ENCODE results near the gene CYTH4. TPM values are rescaled to one million over a fixed set of nuclear protein-coding genes. Genes with fewer than 3 reads are reported as not detected.
A peak's percentile ranks its signal among the peaks of the same experiment; 100 is the strongest.

CYTH4 gene
- total RNA-seq, 6 donors from 2014 or later, result 16.7 to 71.2 (median 44.7) TPM

- Histone ChIP-seq H3K9me3 (no peaks in the 10 kb centered on the region), H3K4me3 (no peak overlapping the region), H3K27ac (no peak overlapping the region), H3K27me3 (no peaks in the 10 kb centered on the region), H3K4me1 (peaks cover 6 to 12% (median 9%) of the 10 kb centered on the region in 4 donors), H3K36me3 (no peaks in the 10 kb centered on the region)
- TF ChIP-seq CTCF (IDR thresholded peaks at IDR 0.05) (peak; percentile 81 to 96 (median 94)), EP300 (IDR thresholded peaks at IDR 0.05) (no peak), POLR2AphosphoS5 (IDR thresholded peaks at IDR 0.05) (no peak), POLR2A (IDR thresholded peaks at IDR 0.05) (no peak)
- 10% methylated on average over 6 of the region's 11 CpGs; no CpG with 5 or more reads in 1 of the 2 donors for WGBS, 2 donors
- ATAC-seq (ENCODE audit: low FRiP score in 2 of 2), result peak; percentile 88 to 89
- peak in 1 of 2 donors; percentile 86 for DNase-seq
Observed at GRCh38 chr22:37316875-37317371, 34.6 kb downstream of the CYTH4 start.

GRCh38 chr22:37317698-37318210 lies 35.4 kb downstream of the CYTH4 start:
- 79 to 85% methylated on average over 6 of the region's 6 CpGs for WGBS, 2 donors
- ATAC-seq (ENCODE audit: low FRiP score in 2 of 2), result no peak
- TF ChIP-seq POLR2AphosphoS5 (IDR thresholded peaks at IDR 0.05) (no peak), EP300 (IDR thresholded peaks at IDR 0.05) (no peak), CTCF (IDR thresholded peaks at IDR 0.05) (no peak), POLR2A (IDR thresholded peaks at IDR 0.05) (no peak)
- no peak for DNase-seq
- no peaks in the 10 kb centered on the region for H3K36me3 ChIP-seq
- H3K4me1 ChIP-seq, result peaks cover 6 to 12% (median 9%) of the 10 kb centered on the region in 4 donors
- H3K27ac ChIP-seq, result no peak overlapping the region
- no peaks in the 10 kb centered on the region for H3K27me3 ChIP-seq
- H3K4me3 ChIP-seq, result no peak overlapping the region
- H3K9me3 ChIP-seq, result no peaks in the 10 kb centered on the region

GRCh38 chr22:37318364-37319109 lies 36.2 kb downstream of the CYTH4 start:
- DNase-seq (no peak), ATAC-seq (ENCODE audit: low FRiP score in 2 of 2) (no peak)
- Histone ChIP-seq H3K36me3 (no peaks in the 10 kb centered on the region), H3K27ac (no peak overlapping the region), H3K9me3 (no peaks in the 10 kb centered on the region), H3K27me3 (peaks cover 0 to 5% (median 0%) of the 10 kb centered on the region in 4 donors), H3K4me3 (no peak overlapping the region), H3K4me1 (peaks cover 6 to 10% (median 9%) of the 10 kb centered on the region in 4 donors)
- 84 to 94% methylated on average over 12 to 18 of the region's 18 CpGs for WGBS, 2 donors
- no peak for TF ChIP-seq EP300 (IDR thresholded peaks at IDR 0.05)
- no peak for TF ChIP-seq POLR2AphosphoS5 (IDR thresholded peaks at IDR 0.05)

GRCh38 chr22:37319469-37319868 lies 37.2 kb downstream of the CYTH4 start:
- peaks cover 3 to 10% (median 5%) of the 10 kb centered on the region in 4 donors for H3K4me1 ChIP-seq
- no peak for DNase-seq

GRCh38 chr22:37320726-37321677 lies 38.7 kb downstream of the CYTH4 start:
- H3K27me3 ChIP-seq, result peaks cover 0 to 16% (median 6%) of the 10 kb centered on the region in 4 donors
- 67 to 68% methylated on average over 14 to 16 of the region's 16 CpGs for WGBS, 2 donors
- no peak for ATAC-seq (ENCODE audit: low FRiP score in 2 of 2)

More at GRCh38 chr22:37319469-37319868, 37.2 kb downstream of the CYTH4 start:
- TF ChIP-seq POLR2AphosphoS5 (IDR thresholded peaks at IDR 0.05), result no peak
- no peak for TF ChIP-seq EP300 (IDR thresholded peaks at IDR 0.05)
- Histone ChIP-seq H3K27me3 (peaks cover 0 to 6% (median under 1%) of the 10 kb centered on the region in 4 donors), H3K36me3 (no peaks in the 10 kb centered on the region), H3K27ac (no peak overlapping the region), H3K4me3 (no peak overlapping the region), H3K9me3 (no peaks in the 10 kb centered on the region)
- WGBS, 2 donors, result 75 to 82% methylated on average over 10 of the region's 10 CpGs
- no peak for ATAC-seq (ENCODE audit: low FRiP score in 2 of 2)

More at GRCh38 chr22:37320726-37321677, 38.7 kb downstream of the CYTH4 start:
- H3K4me1 ChIP-seq, result peaks cover 7 to 19% (median 10%) of the 10 kb centered on the region in 4 donors
- H3K27ac ChIP-seq, result no peak overlapping the region
- H3K36me3 ChIP-seq, result no peaks in the 10 kb centered on the region
- H3K9me3 ChIP-seq, result no peaks in the 10 kb centered on the region
- DNase-seq, result no peak
- no peak for TF ChIP-seq CTCF (IDR thresholded peaks at IDR 0.05)
- H3K4me3 ChIP-seq, result no peak overlapping the region

All from upper lobe of left lung (tissue), 6 donors.